GM18868 (cell line): Measurements from ENCODE around the gene SUMO2.
"Not testable (repeated sequence)": the region's sequence is repeated elsewhere in the genome, so short reads cannot be mapped to it uniquely, and the experiment has no call there.

ENCODE experiments used
- ATAC-seq: cut with Tn5 transposase; IDR thresholded peaks from one replicate; pipeline ENCODE4 v1.9.1; 2021; ENCODE audit warnings: mild to moderate bottlenecking, moderate library complexity; ENCODE audit not compliant: unreplicated experiment

SUMO2 gene

DNA sequence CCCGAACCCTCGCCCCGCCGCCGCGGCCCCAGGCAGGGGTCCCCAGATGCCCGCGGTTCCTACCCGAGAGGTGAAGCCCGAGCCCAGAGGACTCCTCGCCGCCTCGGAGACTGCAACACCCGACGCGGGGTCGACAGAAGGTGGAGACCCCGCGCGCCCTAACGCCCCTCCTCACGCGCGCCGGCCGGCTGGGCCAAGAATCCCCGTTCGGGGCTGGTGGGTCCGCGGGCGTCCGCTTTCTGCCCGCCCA lies 515 bp downstream of the SUMO2 start:
- ATAC-seq, result no peak

DNA sequence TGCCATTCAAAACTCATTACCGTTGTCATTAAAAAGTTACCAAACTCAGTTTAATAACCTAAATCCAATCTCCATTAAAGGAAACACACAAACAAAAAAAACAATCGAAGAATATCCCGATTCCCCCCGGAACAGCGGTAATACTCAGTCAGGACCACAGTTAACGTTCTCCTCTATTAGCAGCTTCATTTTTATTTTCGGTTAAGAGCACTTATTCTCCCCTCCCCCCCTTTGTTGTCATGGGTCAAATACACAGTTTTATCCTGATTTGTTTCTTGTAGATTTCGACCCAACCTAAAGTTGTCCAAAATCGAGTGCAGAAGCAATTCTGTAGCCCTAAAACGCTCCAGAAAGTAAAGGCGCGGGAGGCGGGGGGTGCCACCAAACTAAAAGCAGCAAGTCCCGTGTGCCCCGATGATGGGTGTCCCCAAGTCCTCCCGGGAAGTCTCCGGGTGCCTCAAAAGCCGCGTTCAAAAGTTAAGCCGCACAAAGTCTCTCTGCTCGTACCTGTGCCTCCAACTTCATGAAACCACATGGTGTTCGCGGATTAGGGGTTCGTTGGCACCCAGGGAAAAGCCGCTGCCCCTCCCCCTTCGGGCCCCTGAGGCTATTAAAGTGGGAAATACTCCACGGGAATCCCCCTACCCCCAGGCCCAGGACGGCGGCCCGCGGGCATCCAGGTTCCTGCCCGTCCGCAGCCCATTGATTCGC lies 996 bp downstream of the SUMO2 start:
- ATAC-seq, result peak; percentile 22

DNA sequence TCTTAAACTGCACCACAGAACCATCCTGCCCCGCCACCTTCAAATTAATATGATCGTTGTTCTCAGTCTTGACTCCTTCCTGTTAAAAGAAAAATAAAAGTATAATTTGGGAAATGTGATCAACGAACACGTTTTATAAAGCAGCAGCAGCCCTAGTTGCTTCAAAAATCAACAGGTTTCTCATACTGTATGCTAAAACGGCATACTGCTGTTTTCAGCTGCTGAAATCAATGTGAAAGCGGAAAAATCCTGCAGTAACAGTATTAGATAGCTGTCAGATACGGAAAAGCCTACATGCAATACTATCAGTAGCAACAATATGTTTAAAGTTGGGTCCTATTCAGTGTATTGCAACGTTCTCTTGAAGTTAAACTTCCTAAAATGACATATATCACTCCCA lies 1.6 kb downstream of the SUMO2 start:
- no peak for ATAC-seq

DNA sequence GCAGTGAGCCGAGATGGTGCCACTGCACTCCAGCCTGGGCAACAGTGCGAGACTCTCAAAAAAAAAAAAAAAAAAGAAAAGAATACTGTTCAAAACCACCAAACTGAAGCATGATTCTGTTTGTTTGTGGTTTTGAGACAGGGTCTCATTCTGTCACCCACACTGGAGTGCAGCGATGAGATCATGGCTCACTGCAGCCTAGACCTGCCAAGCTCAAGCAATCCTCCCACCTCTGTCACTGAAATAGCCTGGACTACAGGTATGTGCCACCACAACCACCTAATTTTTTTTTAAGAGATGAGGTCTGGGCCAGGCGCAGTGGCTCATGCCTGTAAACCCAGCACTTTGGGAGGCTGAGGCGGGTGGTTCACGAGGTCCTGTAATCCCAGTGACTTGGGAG lies 4.3 kb downstream of the SUMO2 start:
- ATAC-seq, result no peak

DNA sequence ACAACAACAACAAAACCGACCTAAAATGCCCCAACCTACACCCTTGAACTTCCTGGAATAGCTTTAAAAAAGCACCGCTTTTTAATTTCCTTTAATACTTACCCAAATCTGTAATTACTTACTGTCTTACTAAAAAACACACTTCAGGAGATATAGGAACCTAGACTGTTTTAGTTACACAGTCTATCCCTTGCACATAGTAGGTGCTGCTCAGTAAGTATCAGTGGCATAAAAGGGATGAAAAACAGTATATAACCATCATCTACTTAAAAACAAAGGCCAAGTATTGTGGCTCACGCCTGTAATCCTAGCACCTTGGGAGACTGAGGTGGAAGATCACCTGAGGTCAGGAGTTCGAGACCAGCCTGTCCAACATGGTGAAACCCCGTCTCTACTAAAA lies 6.1 kb downstream of the SUMO2 start:
- ATAC-seq, result no peak

DNA sequence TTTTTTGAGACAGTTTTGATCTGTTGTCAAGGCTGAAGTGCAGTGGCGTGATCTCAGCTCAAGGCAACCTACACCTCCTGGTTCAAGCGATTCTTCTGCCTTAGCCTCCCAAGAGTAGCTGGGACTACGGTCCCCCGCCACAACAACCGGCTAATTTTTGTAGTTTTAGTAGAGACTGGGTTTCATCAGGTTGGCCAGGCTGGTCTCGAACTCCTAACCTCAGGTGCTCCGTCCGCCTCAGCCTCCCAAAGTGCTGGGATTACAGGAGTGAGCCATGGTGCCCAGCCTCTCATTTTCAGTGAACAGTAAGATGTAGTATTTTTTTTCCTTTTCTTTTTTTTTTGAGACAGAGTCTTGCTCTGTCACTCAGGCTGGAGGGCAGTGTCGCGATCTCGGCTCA lies 7.8 kb downstream of the SUMO2 start:
- ATAC-seq, result no peak

DNA sequence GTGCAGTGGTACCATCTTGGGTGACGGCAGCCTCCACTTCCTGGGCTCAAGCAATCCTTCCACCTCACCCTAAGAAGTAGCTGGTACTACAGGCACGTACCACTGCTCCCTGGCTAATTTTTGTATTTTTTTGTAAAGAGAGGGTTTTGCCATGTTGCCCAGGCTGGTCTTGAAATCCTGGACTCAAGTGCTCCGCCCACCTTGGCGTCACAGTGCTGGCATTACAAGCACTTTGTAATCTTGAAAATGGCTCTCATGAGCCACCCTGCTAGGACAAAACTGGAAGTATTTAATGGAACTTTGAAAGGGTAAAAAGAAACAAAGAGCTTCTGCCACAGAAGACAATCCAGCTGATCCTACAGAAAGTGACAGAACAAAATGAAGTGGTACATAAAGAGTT lies 9.2 kb downstream of the SUMO2 start:
- no peak for ATAC-seq

DNA sequence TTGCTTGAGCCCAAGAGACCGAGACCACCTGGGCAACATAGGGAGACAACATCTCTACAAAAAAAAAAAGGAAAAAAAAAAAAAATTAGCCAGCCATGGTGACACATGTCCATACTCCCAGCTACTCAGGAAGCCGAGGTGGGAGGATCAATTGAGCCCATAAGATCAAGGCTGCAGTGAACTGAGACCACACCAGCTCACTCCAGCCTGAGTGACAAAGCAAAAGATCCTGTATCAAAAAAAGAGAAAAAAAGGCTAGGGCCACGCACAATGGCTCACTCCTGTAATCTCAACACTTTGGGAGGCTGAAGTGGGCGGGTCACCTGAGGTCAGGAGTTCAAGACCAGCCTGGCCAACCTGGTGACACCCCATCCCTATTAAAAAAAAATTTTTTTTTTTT lies 13.8 kb downstream of the SUMO2 start:
- no peak for ATAC-seq

DNA sequence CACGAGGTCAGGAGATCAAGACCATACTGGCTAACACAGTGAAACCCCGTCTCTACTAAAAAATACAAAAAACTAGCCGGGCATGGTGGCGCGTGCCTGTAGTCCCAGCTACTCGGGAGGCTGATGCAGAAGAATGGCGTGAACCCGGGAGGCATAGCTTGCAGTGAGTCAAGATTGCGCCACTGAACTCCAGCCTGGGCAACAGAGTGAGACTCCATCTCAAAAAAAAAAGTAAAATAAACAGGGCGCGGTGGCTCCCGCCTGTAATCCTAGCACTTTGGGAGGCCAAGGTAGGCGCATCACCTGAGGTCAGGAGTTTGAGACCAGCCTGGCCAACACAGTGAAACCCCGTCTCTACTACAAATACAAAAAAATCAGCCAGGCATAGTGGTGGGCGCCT lies 18.2 kb downstream of the SUMO2 start:
- ATAC-seq, result not testable (repeated sequence)

DNA sequence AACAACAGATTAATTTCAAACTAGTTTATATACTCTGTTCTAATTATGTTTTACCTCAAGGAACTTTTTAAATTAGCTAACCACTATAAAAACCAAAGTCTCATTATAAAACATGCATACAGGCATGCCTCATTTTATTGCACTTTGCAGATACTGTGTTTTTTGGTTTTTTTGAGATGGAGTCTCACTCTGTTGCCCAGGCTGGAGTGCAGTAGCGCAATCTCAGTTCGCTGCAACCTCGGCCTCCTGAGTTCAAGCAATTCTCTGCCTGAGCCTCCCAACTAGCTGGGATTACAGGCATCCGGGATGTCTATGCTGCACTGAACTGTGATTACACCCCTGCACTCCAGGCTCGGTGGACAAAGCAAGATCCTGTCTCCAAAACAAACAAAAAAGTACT lies 19.7 kb downstream of the SUMO2 start:
- ATAC-seq, result no peak

DNA sequence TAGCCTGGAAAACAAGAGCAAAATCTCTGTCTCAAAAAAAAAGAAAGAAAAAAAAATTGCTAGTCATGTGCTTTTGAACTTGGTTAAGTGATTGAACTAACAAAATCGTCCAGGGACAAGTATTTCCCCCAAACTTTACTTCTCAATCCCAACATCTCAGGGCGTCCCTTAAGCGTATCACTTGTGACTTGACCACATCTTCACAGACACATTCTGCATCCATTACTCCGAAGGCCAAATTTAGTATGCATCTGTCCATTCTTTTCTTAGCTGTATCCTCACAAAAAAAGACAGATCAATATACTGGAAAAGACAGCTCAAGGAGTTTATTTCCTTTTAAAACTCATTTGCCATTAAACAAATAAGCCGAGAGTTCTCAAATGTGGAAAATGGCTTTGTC lies 22.5 kb downstream of the SUMO2 start:
- ATAC-seq, result no peak

DNA sequence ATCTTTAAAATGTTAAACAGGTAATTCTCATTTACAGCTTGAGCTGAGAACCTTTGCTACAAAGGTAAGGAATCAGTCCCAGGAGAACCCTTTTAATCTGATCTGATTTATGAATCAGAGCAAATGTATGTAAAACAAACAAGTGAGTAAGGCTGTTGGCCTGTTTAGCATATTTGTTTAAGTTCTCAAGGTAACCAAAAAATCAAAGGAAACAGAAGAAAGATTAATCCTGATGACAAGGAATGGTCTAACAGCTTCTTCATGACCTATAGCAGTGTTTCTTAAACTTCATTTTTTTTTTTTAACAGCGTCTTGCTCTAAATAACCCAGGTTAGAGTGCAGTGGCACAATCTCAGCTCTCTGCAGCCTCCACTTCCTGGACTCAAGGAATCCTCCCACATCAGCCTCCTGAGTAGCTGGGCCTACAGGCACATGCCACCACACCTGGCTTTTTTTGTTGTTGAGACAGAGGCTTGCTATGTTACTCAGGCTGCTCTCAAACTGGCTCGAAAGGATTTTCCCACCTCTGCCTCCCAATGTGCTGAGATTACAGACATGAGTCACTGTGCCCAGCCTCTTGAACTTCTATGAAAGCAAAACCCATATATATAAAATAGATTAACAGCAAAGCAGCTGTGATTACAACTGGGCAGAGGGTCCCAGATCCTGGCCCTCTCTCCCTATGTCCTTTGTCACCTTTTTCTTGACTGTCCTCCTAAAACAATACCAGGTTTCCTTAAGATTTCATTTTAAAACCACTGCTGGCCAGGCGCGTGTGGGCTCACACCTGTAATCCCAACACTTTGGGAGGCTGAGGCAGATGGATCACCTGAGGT lies 23.3 kb downstream of the SUMO2 start:
- no peak for ATAC-seq

DNA sequence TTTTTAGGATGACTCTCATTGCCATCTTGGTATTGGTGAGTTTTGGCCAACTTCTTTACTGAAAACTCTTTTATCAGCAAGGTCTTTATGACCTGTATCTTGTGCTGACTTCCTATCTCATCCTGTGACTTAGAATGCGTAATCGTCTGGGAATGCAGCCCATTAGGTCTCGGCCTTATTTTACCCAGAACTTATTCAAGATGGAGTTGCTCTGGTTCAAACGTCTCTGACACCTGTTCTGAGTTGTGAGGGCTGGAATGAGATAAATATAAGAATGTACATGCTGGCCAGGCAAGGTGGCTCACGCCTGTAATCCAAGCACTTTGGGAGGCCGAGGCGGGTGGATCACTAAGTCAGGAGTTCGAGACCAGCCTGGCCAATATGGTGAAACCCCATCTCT lies 24.3 kb downstream of the SUMO2 start:
- not testable (repeated sequence) for ATAC-seq

DNA sequence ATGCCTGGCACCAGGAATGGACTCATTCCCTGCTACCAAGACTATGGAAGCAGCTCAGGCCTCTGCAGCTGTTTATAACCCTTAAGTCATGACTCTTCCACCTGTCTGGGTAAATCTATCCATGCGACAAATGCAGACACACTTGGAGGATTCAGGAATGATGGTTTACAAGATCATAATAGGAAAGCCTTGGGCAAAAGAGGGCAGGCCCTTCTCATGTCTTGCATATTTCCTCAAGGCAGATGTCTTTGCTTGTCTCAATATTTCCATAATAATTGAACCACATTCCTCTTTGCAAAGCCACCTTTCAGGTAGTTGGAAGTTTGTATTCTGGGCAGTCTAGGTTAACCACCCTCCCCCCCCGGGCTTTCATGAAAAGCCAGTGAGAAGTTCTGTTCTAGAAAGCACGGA lies 27.6 kb downstream of the SUMO2 start:
- ATAC-seq, result no peak

DNA sequence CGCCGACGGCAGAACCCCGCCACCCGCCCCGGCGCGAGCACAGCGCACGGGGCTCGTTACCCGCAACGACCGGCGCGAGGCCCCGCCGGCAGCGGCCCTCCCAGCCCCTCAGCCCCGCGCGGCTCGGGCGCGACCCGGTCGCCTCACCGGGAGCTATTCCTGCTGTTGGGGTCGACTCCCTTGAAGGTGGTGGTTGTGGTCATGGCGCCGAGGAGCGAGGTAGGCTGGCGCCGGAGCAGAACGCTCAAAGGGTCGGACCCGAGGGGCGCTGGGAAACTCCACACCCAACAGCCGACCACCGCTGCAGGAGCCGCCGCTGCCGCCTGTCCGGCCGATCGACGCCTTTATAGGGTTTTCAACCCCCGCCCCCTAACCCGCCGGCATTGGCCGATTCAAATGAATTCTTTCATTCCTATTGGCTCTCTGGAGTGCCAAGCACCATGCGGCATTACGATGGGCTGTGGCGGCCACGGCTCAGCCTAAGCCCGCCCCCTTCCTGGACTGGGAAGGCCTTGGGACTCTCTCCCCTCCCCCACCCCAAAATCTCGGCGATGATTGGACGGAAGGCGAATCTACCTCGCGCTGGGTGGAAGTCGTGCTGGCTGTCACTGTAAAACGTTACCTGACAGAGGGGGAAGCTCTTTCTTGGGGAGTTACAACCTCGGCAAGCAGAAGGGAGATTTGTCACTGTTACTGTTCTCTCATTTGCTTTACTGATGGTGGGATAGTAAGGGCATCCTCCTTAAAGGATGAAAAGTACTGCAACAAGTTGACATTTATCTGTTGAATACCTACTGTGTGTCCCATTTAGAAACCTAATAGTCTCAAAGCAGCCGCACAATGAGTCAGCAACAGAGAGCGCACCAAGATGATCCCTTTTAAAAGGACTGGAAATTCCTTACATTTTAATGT lies 28.3 kb downstream of the SUMO2 start, which contains the start of gene JPT1:
JPT1 (minus strand) TSS at position 318 of the 912 bp plus-strand sequence; CDS start at position 203, 115 bp downstream.
- peak; percentile 93 for ATAC-seq

DNA sequence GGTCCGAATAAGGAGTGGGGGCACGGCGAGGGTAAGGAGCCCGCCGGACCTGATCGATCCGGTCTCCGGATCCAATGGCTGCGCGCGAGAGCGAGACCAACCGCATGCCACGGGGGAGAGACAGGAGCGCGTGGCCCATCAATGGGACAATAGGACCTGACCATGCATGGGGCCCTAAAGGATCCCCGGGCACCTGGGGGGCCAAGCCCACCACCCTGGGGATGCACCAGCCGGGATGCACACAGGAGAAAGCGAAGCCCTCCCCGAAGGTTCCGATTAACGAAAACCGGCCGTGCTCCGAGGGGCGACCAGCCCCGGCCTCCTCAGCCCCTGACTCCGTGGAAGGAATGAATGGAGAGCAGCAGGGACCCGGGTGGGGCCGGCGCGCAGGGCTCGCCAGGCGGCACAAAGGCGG lies 29.0 kb downstream of the SUMO2 start:
- peak; percentile 2 for ATAC-seq

DNA sequence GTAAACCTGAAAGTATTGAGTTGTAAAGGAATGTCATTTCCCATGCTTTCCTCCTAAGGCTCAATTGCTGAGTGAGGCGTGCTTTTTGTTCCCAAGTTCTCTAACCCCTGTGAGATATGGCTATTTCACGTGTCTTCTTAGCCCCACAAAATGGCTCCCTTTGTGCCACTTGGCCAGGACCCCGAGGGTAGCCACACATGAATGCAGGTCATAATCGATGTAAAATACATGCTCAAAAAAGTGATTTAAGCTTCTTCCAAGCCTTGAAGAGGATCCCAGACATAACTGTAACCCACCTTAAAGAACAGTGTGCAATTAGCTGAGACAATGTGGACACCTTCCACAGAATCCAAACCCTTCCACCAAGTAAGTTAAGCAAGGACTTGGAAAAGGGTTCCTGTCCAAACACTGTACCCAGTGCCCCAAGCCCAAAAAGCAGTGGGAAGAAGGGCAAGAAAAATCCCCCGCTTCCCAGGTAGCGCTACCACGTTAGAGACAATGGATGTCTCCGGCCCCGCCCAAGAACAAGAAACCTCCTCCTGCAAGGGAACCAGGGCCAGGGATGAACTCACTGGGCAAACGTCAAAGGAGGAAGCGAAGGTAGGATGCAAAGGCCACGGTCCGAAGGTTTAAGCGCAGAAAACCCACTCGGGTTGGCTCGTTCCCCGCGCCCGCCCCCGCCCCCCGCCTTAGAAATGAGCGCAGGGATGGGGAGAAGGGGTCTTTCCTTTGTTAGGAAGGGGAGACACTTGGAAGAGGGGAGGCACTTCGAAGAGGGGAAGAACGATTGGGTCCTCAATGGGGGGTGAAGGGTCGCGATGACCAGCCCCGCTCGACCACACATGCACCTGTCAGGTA lies 29.6 kb downstream of the SUMO2 start:
- no peak for ATAC-seq

DNA sequence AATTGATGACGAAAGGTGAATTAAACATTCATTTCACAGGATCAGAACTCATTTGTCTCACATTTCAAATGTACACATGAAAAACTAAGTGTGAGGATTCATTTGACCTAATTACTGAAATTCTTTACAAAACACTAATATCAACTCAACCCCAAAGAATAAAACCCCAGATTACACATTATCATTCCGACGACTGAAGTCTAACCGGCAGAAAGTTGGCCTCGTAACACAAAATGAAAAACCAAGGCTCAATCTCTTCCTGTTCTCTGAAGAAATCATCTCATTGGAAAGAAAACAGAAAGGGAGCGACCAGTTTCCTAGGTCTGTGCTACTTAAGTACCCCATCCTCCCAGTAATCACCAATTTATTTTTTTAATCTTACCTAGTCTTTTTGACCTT lies 30.2 kb downstream of the SUMO2 start:
- no peak for ATAC-seq

DNA sequence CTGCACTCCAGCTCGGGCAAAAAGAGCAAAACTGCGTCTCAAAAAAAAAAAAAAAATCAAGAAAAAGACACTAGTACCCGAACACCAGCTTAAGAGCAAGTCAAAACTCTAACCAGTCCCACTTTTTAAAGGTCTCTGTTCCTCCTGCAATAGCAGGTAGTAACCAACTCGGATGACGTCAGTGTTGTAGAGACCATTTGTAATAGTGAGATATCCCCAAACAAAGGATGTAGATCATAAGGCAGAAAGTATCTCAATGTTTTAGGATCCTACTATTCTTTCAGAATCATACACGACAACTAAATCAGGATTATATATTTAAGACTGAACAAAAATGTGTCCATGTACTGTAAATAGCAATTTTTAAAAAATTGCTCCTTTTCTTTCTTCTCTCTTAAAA lies 30.8 kb downstream of the SUMO2 start:
- no peak for ATAC-seq

DNA sequence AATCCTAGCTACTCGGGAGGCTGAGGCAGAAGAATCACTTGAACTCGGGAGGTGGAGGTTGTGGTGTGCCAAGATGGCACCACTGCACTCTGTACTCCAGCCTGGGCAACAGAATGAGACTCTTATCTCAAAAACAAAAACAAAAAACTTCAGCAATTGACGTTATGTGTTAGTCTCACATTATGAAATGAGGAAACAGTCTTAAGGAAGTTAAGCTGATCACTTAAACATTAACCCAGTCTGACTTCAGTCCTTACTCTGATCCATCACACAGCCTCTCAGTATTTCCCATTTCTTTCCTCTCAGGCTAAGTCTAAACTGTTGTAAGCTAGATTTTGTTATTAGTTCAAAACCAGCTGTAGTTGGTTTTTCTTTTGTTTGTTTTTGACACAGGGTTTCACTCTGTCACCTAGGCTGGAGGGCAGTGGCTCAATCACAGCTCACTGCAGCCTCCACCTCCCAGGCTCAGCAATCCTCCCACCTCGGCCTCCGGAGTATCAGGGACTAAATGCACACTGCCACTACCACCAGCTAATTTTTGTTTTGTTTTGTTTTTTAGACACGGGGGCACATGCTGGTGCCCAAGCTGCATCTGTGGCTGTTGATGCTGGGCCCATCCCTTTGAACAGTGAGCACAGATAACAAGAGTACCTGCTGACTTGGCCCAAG lies 34.7 kb downstream of the SUMO2 start:
- no peak for ATAC-seq
